Coronary artery (tissue), 2 donors: ENCODE data around the gene VEGFB.
A peak's percentile ranks its signal among the peaks of the same experiment; 100 is the strongest.

Experiments
- DNase-seq: peaks from one replicate; pipeline ENCODE4 v3.0.0-alpha.2; 2017; ENCODE audit warnings: low spot score
- H3K27ac ChIP-seq, 2 donors: fragments of 200-600 bp; sonication (generic); one replicate each; pipeline ENCODE4 v1.5.1; 2016 to 2019
- H3K4me3 ChIP-seq: fragments of 200-600 bp; sonication (generic); 2 replicates; pipeline ENCODE4 v1.5.1; 2016; ENCODE audit warnings: mild to moderate bottlenecking, moderate library complexity
- TF ChIP-seq, protein P1 (sequence below): fragments of 200-600 bp; sonication (generic); IDR thresholded peaks from one replicate; pipeline ENCODE4 v1.5.1; 2019; ENCODE audit warnings: antibody characterized with exemption

Gene VEGFB

DNA sequence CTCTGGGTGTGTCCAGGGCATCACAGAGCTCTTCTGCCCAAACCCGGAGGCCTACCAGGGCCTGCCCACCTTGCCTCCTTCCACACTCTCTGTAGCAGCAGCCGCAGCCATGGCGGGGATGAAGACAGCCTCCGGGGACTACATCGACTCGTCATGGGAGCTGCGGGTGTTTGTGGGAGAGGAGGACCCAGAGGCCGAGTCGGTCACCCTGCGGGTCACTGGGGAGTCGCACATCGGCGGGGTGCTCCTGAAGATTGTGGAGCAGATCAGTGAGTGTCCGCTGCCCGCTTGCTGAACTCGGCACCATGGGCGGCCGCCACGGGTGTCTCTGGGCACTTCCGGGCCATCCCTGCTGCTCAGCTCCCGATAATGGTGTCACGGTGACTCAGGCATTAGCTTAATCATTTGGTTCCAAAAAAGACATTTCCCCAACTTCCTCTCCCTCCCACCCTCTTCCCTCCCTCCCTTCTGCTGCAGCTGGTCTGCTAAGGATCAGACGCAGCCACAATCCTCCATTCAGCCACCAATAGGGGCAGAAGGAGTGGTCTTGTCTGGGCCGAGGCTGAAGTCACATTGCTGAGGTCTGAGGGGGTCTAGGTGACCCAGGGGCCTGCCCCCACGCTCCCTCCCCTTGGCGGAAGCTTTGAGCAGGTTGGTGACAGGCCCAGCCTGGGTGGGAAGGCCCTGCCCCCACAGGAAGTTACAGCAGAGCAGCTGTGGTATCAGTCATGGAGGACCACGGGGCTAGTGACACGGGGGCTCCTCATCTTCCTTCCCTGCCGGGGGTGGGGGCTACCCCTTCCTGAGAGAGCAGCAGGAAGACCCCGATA, 26.9 kb upstream of the VEGFB start:
- peak overlapping the region; percentile 49 to 88 for H3K27ac ChIP-seq

DNA sequence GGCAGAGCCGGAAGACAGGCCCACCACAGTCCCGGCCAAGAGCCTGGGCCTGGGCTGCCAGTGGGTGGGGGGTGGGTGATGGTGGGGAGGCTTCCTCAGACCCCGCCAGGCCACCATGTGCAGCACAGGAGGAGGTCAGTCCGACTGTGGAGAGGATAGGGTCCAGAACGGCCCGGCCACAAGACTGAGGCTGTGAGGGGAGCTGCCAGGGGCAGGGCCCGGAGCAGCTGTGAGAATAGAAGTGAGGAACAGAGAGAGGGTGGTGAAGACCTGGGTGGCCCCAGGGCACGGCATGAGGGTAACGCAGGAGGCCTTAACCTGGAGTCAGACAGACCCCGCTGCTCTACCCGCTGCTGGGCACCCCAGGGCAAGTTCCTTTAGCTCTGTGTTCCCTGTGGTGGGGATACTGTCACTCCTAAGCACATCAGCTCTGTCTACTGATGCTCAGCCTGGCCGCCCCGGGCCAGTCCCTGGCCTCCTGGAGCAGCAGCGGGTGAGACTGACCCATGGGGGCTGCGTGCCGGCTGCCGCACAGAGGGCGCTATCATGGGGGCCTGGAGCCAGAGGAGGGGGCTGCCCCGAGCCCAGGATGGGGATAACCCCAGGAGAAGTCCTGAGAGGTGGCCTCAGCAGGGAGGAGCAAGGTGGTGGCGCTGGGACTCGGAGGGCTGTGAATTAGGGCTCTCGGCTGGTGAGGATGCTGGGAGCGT, 26.1 kb upstream of the VEGFB start:
- DNase-seq = no peak
- TF ChIP-seq, protein P1, sequence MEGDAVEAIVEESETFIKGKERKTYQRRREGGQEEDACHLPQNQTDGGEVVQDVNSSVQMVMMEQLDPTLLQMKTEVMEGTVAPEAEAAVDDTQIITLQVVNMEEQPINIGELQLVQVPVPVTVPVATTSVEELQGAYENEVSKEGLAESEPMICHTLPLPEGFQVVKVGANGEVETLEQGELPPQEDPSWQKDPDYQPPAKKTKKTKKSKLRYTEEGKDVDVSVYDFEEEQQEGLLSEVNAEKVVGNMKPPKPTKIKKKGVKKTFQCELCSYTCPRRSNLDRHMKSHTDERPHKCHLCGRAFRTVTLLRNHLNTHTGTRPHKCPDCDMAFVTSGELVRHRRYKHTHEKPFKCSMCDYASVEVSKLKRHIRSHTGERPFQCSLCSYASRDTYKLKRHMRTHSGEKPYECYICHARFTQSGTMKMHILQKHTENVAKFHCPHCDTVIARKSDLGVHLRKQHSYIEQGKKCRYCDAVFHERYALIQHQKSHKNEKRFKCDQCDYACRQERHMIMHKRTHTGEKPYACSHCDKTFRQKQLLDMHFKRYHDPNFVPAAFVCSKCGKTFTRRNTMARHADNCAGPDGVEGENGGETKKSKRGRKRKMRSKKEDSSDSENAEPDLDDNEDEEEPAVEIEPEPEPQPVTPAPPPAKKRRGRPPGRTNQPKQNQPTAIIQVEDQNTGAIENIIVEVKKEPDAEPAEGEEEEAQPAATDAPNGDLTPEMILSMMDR = no peak
- Histone ChIP-seq H3K4me3 (peak overlapping the region; percentile 66), H3K27ac (peak overlapping the region; percentile 49 to 88)

More for the DNA sequence above, 26.9 kb upstream of the VEGFB start:
- peak; percentile 85 for DNase-seq
- peak overlapping the region; percentile 66 for H3K4me3 ChIP-seq
- TF ChIP-seq, protein P1 = no peak

DNA sequence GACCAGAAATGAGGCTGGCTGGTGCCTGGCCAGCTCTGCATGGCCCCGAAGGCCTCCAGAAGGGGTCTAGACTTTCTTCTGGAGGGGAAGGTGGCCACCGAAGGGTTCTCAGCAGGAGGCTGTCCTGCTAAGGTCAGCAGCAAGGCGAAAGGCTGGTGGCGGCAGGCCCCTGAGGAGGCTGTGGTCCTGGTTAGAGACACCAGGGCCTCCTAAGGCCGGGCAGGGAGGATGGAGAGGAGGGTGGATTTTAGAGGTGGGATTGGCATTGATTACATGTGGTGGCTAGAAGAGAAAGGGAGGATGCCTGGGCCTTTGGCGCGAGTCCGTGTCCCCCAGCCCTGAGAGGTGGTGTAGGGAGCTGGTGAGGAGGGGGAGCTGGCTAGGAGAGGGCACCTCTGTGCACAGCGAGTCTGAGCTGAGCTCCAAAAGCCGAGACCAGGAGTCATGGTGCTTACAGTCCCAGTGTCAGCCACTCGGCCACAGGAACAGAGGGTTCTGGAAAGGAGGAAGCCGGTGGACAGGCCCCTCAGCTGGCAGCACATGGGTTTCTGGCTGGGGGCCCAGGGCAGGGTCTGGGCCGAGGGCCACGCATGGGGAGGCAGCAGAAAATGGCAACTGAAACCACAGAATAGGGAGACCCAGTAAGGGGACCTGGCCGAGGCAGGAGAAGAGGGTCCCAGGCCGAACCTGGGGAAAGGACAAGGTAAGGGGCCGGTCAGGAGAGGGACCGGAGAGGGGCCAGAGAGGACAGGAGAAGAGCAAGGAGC, 25.4 kb upstream of the VEGFB start:
- peak overlapping the region in 1 of 2 donors; percentile 88 for H3K27ac ChIP-seq
- H3K4me3 ChIP-seq = peak overlapping the region; percentile 66
- no peak for DNase-seq
- TF ChIP-seq, protein P1 = no peak

GRCh38 chr11:64209563-64209843, 24.9 kb upstream of the VEGFB start:
- Histone ChIP-seq H3K4me3 (no peak overlapping the region), H3K27ac (no peak overlapping the region)
- DNase-seq = no peak
- TF ChIP-seq, protein P1 = no peak

DNA sequence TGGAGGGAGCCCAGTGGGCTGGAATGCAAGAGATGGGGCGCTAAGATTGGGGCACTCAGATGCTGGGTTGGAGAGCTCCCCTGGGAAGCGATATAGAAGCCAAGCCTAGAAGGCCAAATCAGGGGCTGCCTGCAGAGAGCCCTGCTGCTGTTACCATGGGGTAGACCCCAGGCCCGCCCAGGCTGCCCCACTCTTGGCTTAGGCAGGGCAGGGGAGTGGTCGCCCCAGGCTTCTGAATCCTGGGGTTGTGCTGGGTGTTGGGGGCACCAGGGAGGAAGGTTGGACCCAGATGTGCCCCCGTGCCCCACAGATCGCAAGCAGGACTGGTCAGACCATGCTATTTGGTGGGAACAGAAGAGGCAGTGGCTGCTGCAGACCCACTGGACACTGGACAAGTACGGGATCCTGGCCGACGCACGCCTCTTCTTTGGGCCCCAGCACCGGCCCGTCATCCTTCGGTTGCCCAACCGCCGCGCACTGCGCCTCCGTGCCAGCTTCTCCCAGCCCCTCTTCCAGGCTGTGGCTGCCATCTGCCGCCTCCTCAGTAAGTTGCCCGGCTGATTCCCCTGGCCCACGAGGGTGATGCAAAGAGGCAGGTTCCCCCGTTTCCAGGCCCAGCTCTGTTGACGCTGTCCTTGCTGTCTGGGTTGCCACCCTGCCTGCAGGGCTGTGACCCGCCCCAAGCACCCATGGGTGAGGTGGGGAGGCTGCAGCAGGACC, 23.9 kb upstream of the VEGFB start:
- TF ChIP-seq, protein P1 = no peak
- Histone ChIP-seq H3K4me3 (no peak overlapping the region), H3K27ac (no peak overlapping the region)
- DNase-seq = no peak

DNA sequence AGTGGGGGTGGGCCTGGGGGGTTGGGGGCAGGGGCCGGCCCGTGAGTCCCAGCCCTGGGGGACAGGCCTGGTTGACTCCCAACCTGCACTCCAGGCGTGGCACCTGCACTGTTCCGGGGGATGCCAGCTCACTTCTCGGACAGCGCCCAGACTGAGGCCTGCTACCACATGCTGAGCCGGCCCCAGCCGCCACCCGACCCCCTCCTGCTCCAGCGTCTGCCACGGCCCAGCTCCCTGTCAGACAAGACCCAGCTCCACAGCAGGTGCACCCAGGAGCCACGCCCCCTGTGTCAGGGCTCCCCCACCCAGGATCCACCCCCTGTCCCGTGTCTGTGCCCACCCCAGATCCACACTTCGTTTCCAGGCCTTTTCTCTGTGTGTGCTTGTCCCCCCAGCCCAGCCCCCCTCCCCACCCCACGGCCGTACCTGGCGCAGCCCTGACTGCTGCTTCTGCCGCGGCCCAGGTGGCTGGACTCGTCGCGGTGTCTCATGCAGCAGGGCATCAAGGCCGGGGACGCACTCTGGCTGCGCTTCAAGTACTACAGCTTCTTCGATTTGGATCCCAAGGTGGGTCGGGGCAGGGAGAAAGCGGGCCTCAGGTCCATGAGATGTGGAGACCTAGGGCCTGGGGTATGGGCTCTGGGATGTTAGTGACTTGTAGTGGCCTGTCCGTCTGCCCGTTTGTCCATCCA, 23.1 kb upstream of the VEGFB start:
- no peak for DNase-seq
- TF ChIP-seq, protein P1 = no peak

More for the DNA sequence above, 23.1 kb upstream of the VEGFB start:
- H3K27ac ChIP-seq = no peak overlapping the region
- no peak overlapping the region for H3K4me3 ChIP-seq
